Endodermal cell (in vitro differentiated cells): ENCODE results near the gene RAD9B. TPM values are rescaled to one million over a fixed set of nuclear protein-coding genes. Genes with fewer than 3 reads are reported as not detected.
A peak's percentile ranks its signal among the peaks of the same experiment; 100 is the strongest.

Experiments used
- DNase-seq: peaks from one replicate; pipeline ENCODE4 v3.0.0-alpha.2; 2017
- H3K27ac ChIP-seq: 2 replicates; pipeline ENCODE4 v1.5.1; 2013; ENCODE audit warnings: mild to moderate bottlenecking, low read depth, low read length, moderate library complexity
- H3K27me3 ChIP-seq: 2 replicates; pipeline ENCODE4 v1.6.1; 2013; ENCODE audit warnings: mild to moderate bottlenecking, low read length, moderate library complexity; ENCODE audit not compliant: insufficient read depth, control insufficient read depth, poor library complexity, severe bottlenecking
- H3K36me3 ChIP-seq: 2 replicates; pipeline ENCODE4 v1.7.0; 2013; ENCODE audit warnings: mild to moderate bottlenecking, low read length, moderate library complexity; ENCODE audit not compliant: control insufficient read depth, insufficient read depth
- H3K4me1 ChIP-seq: one replicate; pipeline ENCODE4 v1.7.0; 2013; ENCODE audit warnings: low read length; ENCODE audit not compliant: control insufficient read depth, insufficient read depth
- H3K4me3 ChIP-seq: 2 replicates; pipeline ENCODE4 v1.5.1; 2013; ENCODE audit warnings: mild to moderate bottlenecking, low read length, moderate library complexity
- H3K9ac ChIP-seq: 2 replicates; pipeline ENCODE4 v1.6.1; 2013; ENCODE audit warnings: mild to moderate bottlenecking, low read length, moderate library complexity; ENCODE audit not compliant: poor library complexity, severe bottlenecking; ENCODE audit errors: extremely low read depth
- H3K9me3 ChIP-seq: 2 replicates; pipeline ENCODE4 v1.6.1; 2013; ENCODE audit warnings: mild to moderate bottlenecking, low read length, moderate library complexity; ENCODE audit not compliant: control insufficient read depth
- H3K27ac Mint-ChIP-seq: 2 replicates; pipeline ENCODE4 v1.8.0; 2020; ENCODE audit warnings: mixed read lengths
- H3K27me3 Mint-ChIP-seq: 2 replicates; pipeline ENCODE4 v1.8.0; 2021; ENCODE audit warnings: mild to moderate bottlenecking, mixed read lengths; ENCODE audit not compliant: insufficient read depth
- H3K36me3 Mint-ChIP-seq: 2 replicates; pipeline ENCODE4 v1.8.0; 2020; ENCODE audit warnings: low read depth, mixed read lengths
- H3K4me1 Mint-ChIP-seq: 2 replicates; pipeline ENCODE4 v1.8.0; 2020; ENCODE audit warnings: mixed read lengths
- H3K4me3 Mint-ChIP-seq: 2 replicates; pipeline ENCODE4 v1.8.0; 2020; ENCODE audit warnings: mild to moderate bottlenecking, moderate library complexity, mixed read lengths
- H3K9me3 Mint-ChIP-seq: 2 replicates; pipeline ENCODE4 v1.8.0; 2020; ENCODE audit warnings: mild to moderate bottlenecking, mixed read lengths
- CTCF ChIP-seq: fragments of 200-600 bp; sonication (generic); conservative IDR thresholded peaks from 2 replicates; pipeline ENCODE4 v1.5.0; 2021; ENCODE audit warnings: antibody characterized with exemption, mild to moderate bottlenecking
- WGBS, 2 experiments: methylation state at CpG; one replicate each; pipeline versions ENCODE4 v1.1.5 to v1.1.7; 2013; ENCODE audit warnings: missing lambda C conversion rate in 2 of 2, mixed read lengths in 1 of 2; ENCODE audit not compliant: insufficient coverage in 1 of 2, insufficient read length in 1 of 2; 5-methylcytosine and 5-hydroxymethylcytosine counted together
- total RNA-seq, 2 donors: library from RNA; stranded (reverse); fragmentation: NEBNext Ultra II Directional in 1 of 2; extraction: Animal tissue kit (Norgen Biotek cat#: 25700) in 1 of 2; gene quantifications; 2 replicates in 1 of 2; 3 replicates in 1 of 2; pipeline ENCODE4 v1.2.1, GENCODE V29; 2021

The RAD9B gene
- total RNA-seq, 2 donors from 2014 or later, result 0.29 to 0.31 TPM

- peaks cover 16% of the 10 kb centered on the region for H3K36me3 ChIP-seq
- peak overlapping the region; percentile 94 for H3K27ac Mint-ChIP-seq
- peak overlapping the region; percentile 79 for H3K9ac ChIP-seq
- peak overlapping the region; percentile 98 for H3K4me3 ChIP-seq
- no peak for TF ChIP-seq CTCF
- H3K27me3 Mint-ChIP-seq, result peaks cover 19% of the 10 kb centered on the region
- peak overlapping the region; percentile 98 for H3K4me3 Mint-ChIP-seq
- H3K4me1 Mint-ChIP-seq, result no peaks in the 10 kb centered on the region
- no peaks in the 10 kb centered on the region for H3K27me3 ChIP-seq
- H3K9me3 ChIP-seq, result peaks cover 7% of the 10 kb centered on the region
- WGBS, 2 experiments, result 0 to 1% methylated on average over 12 to 17 of the region's 17 CpGs
- no peaks in the 10 kb centered on the region for H3K4me1 ChIP-seq
- peaks cover 12% of the 10 kb centered on the region for H3K9me3 Mint-ChIP-seq
- H3K36me3 Mint-ChIP-seq, result peaks cover 3% of the 10 kb centered on the region
- no peak for DNase-seq
- no peak overlapping the region for H3K27ac ChIP-seq
Measured at GRCh38 chr12:110501399-110501751, 756 bp upstream of the RAD9B start.

- TF ChIP-seq CTCF, result no peak
- Histone ChIP-seq H3K9ac (no peak overlapping the region), H3K27me3 (no peaks in the 10 kb centered on the region), H3K27ac (no peak overlapping the region), H3K9me3 (peaks cover 7% of the 10 kb centered on the region), H3K4me3 (no peak overlapping the region), H3K36me3 (peaks cover 10% of the 10 kb centered on the region), H3K4me1 (no peaks in the 10 kb centered on the region)
- no CpG with 5 or more reads among the region's 1 CpG for WGBS, 2 experiments
- no peak for DNase-seq
- Mint-ChIP-seq H3K4me1 (no peaks in the 10 kb centered on the region), H3K36me3 (no peaks in the 10 kb centered on the region), H3K4me3 (no peak overlapping the region), H3K27me3 (peaks cover 19% of the 10 kb centered on the region), H3K9me3 (peaks cover 12% of the 10 kb centered on the region), H3K27ac (no peak overlapping the region)
Measured at GRCh38 chr12:110503432-110503831, 1.3 kb downstream of the RAD9B start.

- Mint-ChIP-seq H3K4me3 (no peak overlapping the region), H3K4me1 (no peaks in the 10 kb centered on the region), H3K9me3 (peaks cover 12% of the 10 kb centered on the region), H3K27me3 (peaks cover 19% of the 10 kb centered on the region), H3K36me3 (no peaks in the 10 kb centered on the region), H3K27ac (no peak overlapping the region)
- H3K4me1 ChIP-seq, result no peaks in the 10 kb centered on the region
- WGBS, 2 experiments, result 50 to 100% methylated on average over 2 of the region's 3 CpGs
- no peaks in the 10 kb centered on the region for H3K36me3 ChIP-seq
- peaks cover 4% of the 10 kb centered on the region for H3K27me3 ChIP-seq
- H3K4me3 ChIP-seq, result no peak overlapping the region
- TF ChIP-seq CTCF, result no peak
- no peak overlapping the region for H3K27ac ChIP-seq
- DNase-seq, result no peak
- H3K9ac ChIP-seq, result no peak overlapping the region
- H3K9me3 ChIP-seq, result peaks cover 7% of the 10 kb centered on the region
Measured at GRCh38 chr12:110505332-110505731, 3.2 kb downstream of the RAD9B start.
